ENCODE data around the gene DOLPP1.

Gene DOLPP1

GRCh38 chr9:129071526-129072126 lies 9.3 kb upstream of the DOLPP1 start:
- TF ChIP-seq GATA1 (IDR thresholded peaks at IDR 0.05; ENCODE audit: low read depth, low read length) (no peak), POLR2A (IDR thresholded peaks at IDR 0.05; ENCODE audit: low read length) (no peak)
- DNase-seq, result peak; percentile 31 to 39

GRCh38 chr9:129072171-129072570 lies 8.7 kb upstream of the DOLPP1 start:
- DNase-seq, result no peak
- no peak for TF ChIP-seq POLR2A (IDR thresholded peaks at IDR 0.05; ENCODE audit: low read length)

- DNase-seq, result no peak
- TF ChIP-seq POLR2A (IDR thresholded peaks at IDR 0.05; ENCODE audit: low read length) (no peak), GATA1 (IDR thresholded peaks at IDR 0.05; ENCODE audit: low read depth, low read length) (no peak)
Observed at GRCh38 chr9:129073404-129073803, 7.5 kb upstream of the DOLPP1 start.

- TF ChIP-seq GATA1 (IDR thresholded peaks at IDR 0.05; ENCODE audit: low read depth, low read length), result no peak
- no peak for TF ChIP-seq POLR2A (IDR thresholded peaks at IDR 0.05; ENCODE audit: low read length)
- no peak for DNase-seq
Observed at GRCh38 chr9:129074106-129074505, 6.8 kb upstream of the DOLPP1 start.

DNA sequence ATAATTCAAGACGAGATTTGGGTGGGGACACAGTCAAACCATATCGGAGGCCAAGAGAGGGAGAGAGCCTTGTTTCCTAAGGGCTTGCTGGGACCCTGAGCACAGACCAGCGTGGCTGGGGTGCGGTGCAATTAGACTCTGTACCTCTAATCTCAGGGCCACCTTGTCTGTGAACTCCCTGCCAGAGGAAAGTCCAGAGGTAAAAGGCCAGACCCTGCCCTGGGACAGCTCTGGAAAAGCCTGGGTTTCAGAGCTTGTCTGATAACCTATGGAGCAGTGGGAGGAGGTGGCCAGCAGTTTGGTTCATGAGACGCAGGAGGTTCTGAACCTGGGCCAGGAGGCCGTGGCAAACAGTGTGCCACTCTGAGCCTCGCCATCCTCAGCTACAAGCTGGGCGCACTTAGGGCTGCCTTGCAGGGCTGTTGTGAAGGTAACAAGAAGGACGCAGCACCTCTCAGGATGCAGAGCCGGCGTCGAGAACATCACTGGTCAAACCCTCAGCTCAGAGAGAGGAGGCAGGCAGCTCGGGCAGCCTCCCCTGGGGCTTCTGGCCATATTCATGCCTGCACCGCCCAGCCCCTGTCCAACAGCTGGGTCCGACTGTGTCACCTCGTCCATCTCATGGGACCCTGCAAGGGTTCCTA lies 4.8 kb upstream of the DOLPP1 start:
- no peak for TF ChIP-seq POLR2A (IDR thresholded peaks at IDR 0.05; ENCODE audit: low read length)
- no peak for DNase-seq

GRCh38 chr9:129076640-129077037 lies 4.3 kb upstream of the DOLPP1 start:
- no peak for DNase-seq
- TF ChIP-seq GATA1 (IDR thresholded peaks at IDR 0.05; ENCODE audit: low read depth, low read length), result no peak

DNA sequence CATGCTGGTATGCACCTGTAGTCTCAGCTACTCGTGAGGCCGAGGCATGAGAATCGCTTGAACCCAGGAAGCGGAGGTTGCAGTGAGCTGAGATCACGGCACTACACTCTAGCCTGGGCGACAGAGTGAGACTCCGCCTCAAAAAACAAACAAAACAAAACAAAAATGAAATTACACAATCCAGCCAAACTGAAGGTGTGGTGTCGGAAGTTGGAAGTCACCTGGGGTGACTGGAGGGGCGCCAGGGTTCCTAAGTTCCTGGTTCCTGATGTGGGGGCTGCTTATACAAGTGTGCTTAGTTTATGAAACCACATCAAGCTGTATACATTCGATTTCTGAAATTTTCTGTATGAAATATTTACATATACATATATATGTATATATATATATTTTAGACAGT lies 3.7 kb upstream of the DOLPP1 start:
- TF ChIP-seq GATA1 (IDR thresholded peaks at IDR 0.05; ENCODE audit: low read depth, low read length) (no peak), POLR2A (IDR thresholded peaks at IDR 0.05; ENCODE audit: low read length) (no peak)

DNA sequence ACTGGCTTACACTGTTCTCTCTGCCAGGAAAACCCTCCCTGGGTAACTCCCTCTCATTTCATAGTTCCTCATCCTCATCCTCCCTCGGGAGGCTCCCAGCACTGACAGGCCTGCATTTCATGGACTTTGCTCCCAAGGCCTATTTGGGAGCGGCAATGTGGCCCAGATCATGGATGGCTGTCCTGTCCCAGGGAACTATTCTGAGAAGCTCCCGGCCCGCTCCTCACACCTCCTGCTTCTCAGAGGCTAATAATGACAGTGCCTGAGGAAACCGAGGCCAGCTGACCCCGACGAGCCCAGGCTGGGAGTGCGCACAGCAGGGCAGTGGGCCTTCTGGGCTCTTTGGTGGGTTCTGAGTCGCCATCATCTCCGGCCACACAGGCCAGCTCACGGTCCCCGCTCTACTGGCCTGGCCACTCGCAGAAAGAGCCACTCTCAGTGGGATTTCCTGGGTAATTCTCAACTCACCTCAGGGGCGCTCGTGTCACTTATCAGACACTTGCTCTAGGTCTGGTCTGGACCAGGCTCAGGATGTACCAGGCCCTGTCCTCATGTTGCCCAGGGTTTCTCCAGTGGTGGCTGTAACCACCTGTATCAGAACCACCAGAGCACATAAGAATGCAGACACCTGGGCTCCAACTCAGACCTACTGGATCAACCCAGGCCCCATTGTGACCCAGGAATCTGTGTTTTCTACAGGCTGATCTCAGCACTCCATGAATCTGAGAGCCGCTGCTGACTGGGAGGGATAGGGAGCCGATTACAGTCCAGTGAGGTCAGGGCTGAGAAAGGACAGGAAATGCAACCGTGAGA lies 2.0 kb upstream of the DOLPP1 start:
- TF ChIP-seq GATA1 (IDR thresholded peaks at IDR 0.05; ENCODE audit: low read depth, low read length), result no peak
- no peak for TF ChIP-seq POLR2A (IDR thresholded peaks at IDR 0.05; ENCODE audit: low read length)
- DNase-seq, result peak in 1 of 2 experiments; percentile 24

More for the DNA sequence above, 3.7 kb upstream of the DOLPP1 start:
- no peak for DNase-seq

- DNase-seq, result peak in 1 of 2 experiments; percentile 40
- TF ChIP-seq GATA1 (IDR thresholded peaks at IDR 0.05; ENCODE audit: low read depth, low read length) (no peak), POLR2A (IDR thresholded peaks at IDR 0.05; ENCODE audit: low read length) (no peak)
Observed at GRCh38 chr9:129079829-129080228, 1.1 kb upstream of the DOLPP1 start.

DNA sequence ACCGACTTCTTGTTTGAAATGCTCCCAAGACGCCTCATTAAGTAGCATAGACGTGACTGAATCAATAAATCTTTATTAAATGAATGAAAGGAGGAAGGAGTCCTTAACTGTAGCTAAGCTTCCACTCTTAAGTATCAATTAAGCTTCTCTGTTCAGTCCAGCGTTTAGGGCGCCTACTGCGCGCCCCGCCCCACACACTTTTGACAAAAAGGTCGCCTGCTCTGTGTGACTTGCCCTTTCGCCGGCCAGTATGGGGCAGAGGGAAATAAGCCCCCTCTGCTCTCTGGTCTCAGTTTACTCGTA lies 662 bp upstream of the DOLPP1 start:
- no peak for TF ChIP-seq GATA1 (IDR thresholded peaks at IDR 0.05; ENCODE audit: low read depth, low read length)
- TF ChIP-seq POLR2A (IDR thresholded peaks at IDR 0.05; ENCODE audit: low read length), result no peak
- no peak for DNase-seq

DNA sequence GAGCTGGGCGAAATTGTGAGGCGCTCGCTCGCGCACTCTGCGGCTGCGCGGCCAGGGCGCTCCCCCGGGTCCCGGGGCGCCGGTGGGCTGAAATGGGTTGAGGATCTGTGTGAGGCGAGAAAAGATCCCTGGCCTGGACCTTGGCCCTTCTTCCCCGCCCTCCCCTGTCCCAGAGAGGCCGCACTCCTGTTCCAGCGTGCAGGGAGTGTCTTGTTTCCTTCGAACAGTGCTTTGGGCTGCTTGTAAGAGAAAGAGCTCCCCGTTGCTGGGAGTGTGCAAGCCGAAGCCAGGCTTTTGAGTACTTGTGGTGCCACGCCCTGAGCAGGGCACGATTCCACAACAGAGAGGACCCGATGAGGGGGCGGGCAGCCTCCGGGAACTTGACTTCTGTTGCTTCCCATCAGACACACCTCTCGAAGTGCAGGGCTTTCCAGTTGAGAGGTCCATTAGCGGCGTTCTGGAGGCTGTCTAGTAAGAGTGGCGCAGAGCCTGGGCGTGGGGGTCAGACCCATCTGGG lies 535 bp downstream of the DOLPP1 start:
- DNase-seq, result peak; percentile 78 to 85
- no peak for TF ChIP-seq POLR2A (IDR thresholded peaks at IDR 0.05; ENCODE audit: low read length)
- TF ChIP-seq GATA1 (IDR thresholded peaks at IDR 0.05; ENCODE audit: low read depth, low read length), result no peak

DNA sequence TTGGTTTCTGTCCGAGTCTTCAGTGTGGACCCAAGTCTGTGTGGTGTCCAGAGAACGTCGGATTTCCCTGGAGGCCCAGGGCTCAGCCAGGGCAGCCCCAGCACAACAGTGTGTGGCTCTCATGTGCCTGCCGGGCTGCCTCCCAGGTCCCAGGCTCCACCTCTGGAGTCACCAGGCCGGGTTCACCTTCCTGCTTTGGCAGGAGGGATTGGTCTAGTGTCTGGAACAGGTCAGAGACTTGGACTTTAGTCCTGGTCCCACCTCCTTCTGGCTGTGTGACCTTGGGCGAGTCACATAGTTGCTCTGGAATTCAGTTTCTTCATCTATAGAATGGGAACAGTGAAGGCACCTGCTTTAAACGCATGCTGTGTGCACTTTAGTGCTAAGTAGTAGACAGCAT lies 3.2 kb downstream of the DOLPP1 start:
- TF ChIP-seq GATA1 (IDR thresholded peaks at IDR 0.05; ENCODE audit: low read depth, low read length) (no peak), POLR2A (IDR thresholded peaks at IDR 0.05; ENCODE audit: low read length) (no peak)
- DNase-seq, result no peak

- no peak for DNase-seq
- TF ChIP-seq POLR2A (IDR thresholded peaks at IDR 0.05; ENCODE audit: low read length) (no peak), GATA1 (IDR thresholded peaks at IDR 0.05; ENCODE audit: low read depth, low read length) (no peak)
Observed at GRCh38 chr9:129089246-129089645, 8.3 kb downstream of the DOLPP1 start.

- no peak for DNase-seq
- no peak for TF ChIP-seq GATA1 (IDR thresholded peaks at IDR 0.05; ENCODE audit: low read depth, low read length)
Observed at GRCh38 chr9:129093602-129094386, 12.9 kb downstream of the DOLPP1 start.
